HG03378 (cell line): Measurements from ENCODE around the gene NRAP.

Experiments used
- ATAC-seq: cut with Tn5 transposase; IDR thresholded peaks from one replicate; pipeline ENCODE4 v1.9.1; 2021; ENCODE audit warnings: mild to moderate bottlenecking, moderate library complexity; ENCODE audit not compliant: unreplicated experiment

NRAP gene

GRCh38 chr10:113613427-113613826 is 50.4 kb downstream of the NRAP start:
- ATAC-seq = no peak

GRCh38 chr10:113612154-113612553 is 51.7 kb downstream of the NRAP start:
- ATAC-seq = no peak

- ATAC-seq = no peak
These were observed 52.9 kb downstream of the NRAP start for GRCh38 chr10:113610631-113611601.

GRCh38 chr10:113609704-113610108 is 54.1 kb downstream of the NRAP start:
- ATAC-seq = no peak

- ATAC-seq = no peak
These were observed 58.4 kb downstream of the NRAP start for GRCh38 chr10:113605268-113605978.

GRCh38 chr10:113604572-113604971 is 59.3 kb downstream of the NRAP start:
- ATAC-seq = no peak

GRCh38 chr10:113603057-113603777 is 60.6 kb downstream of the NRAP start:
- no peak for ATAC-seq

- ATAC-seq = no peak
These were observed 63.3 kb downstream of the NRAP start for GRCh38 chr10:113600569-113600968.

GRCh38 chr10:113594652-113595051 is 69.2 kb downstream of the NRAP start:
- ATAC-seq = no peak

- ATAC-seq = no peak
These were observed 71.5 kb downstream of the NRAP start for GRCh38 chr10:113592380-113592779.

GRCh38 chr10:113590581-113590980 is 73.3 kb downstream of the NRAP start:
- no peak for ATAC-seq

GRCh38 chr10:113589201-113589770 is 74.6 kb downstream of the NRAP start:
- no peak for ATAC-seq

- no peak for ATAC-seq
These were observed 77.9 kb downstream of the NRAP start for GRCh38 chr10:113585949-113586348.

GRCh38 chr10:113583571-113583970 is 80.3 kb downstream of the NRAP start:
- no peak for ATAC-seq

GRCh38 chr10:113581092-113581491 is 82.7 kb downstream of the NRAP start:
- no peak for ATAC-seq

- no peak for ATAC-seq
These were observed 85.1 kb downstream of the NRAP start for GRCh38 chr10:113578773-113579172.

- ATAC-seq = no peak
These were observed 87.0 kb downstream of the NRAP start for GRCh38 chr10:113576852-113577251.

GRCh38 chr10:113573368-113573767 is 90.5 kb downstream of the NRAP start:
- ATAC-seq = no peak

- no peak for ATAC-seq
These were observed 91.1 kb downstream of the NRAP start for GRCh38 chr10:113572520-113573290.

GRCh38 chr10:113569576-113569975 is 94.3 kb downstream of the NRAP start:
- ATAC-seq = no peak
